Measurements from ENCODE around the gene PLCB2. TPM values are rescaled to one million over a fixed set of nuclear protein-coding genes. Genes with fewer than 3 reads are reported as not detected.

Gene PLCB2
- total RNA-seq, 1 donor from 2014 or later = 3.7 TPM

- Histone ChIP-seq H3K79me2 (ENCODE audit: insufficient read depth, low read length) (no peaks in the 10 kb centered on the region), H3K27ac (ENCODE audit: low read depth, low read length) (no peak overlapping the region), H3K4me2 (ENCODE audit: low read length) (no peak overlapping the region), H3K9ac (ENCODE audit: low read length) (no peak overlapping the region), H3K9me3 (ENCODE audit: insufficient read depth, low read depth, low read length) (peaks cover 4% of the 10 kb centered on the region), H4K20me1 (ENCODE audit: insufficient read depth, low read length) (no peaks in the 10 kb centered on the region), H3K4me3 (ENCODE audit: insufficient read depth, low read depth, low read length) (no peak overlapping the region), H3K27me3 (ENCODE audit: insufficient read depth, low read length) (peaks cover 10% of the 10 kb centered on the region), H2AFZ (ENCODE audit: low read depth, low read length) (no peak overlapping the region), H3K4me1 (ENCODE audit: insufficient read depth, low read length) (no peaks in the 10 kb centered on the region), H3K36me3 (ENCODE audit: insufficient read depth, low read length) (no peaks in the 10 kb centered on the region)
- FAIRE-seq (no peak), DNase-seq (ENCODE audit: low read depth) (no peak)
- Mint-ChIP-seq H3K9me3 (ENCODE audit: unreplicated experiment) (peaks cover 2% of the 10 kb centered on the region), H3K36me3 (ENCODE audit: low read depth, unreplicated experiment) (peaks cover 2% of the 10 kb centered on the region), H3K4me1 (ENCODE audit: low read depth, unreplicated experiment) (peaks cover 4% of the 10 kb centered on the region), H3K27me3 (ENCODE audit: low read depth, unreplicated experiment) (peaks cover 43% of the 10 kb centered on the region), H3K4me3 (ENCODE audit: unreplicated experiment) (no peak overlapping the region), H3K27ac (ENCODE audit: unreplicated experiment) (no peak overlapping the region)
- TF ChIP-seq CTCF (IDR thresholded peaks at IDR 0.05; ENCODE audit: insufficient read depth, low read depth, low read length) (no peak), EZH2 (IDR thresholded peaks at IDR 0.05; ENCODE audit: insufficient read depth, low read length) (no peak)
Observed at GRCh38 chr15:40305281-40305680, 2.5 kb downstream of the PLCB2 start.

DNA sequence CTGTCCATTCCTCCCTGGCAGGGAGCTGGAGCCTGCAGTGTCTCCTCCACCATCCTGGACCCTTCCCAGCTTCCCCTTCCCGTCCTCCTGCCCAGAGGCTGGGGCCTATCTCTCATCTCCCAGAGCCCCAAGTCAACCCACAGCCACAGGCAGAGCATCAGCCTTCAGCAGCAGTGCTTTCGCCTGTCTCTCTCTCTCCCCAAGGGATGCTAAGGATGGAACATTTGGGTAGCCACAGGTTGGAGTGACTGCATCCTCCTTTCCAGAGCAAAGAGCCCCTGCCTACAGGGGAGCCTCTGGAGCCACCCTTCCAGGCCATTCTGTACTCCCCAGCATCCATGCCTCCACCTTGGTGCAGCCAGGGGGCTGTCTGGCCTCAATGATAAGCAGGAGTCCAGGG is 4.2 kb downstream of the PLCB2 start:
- TF ChIP-seq CTCF (IDR thresholded peaks at IDR 0.05; ENCODE audit: insufficient read depth, low read depth, low read length) = no peak
- TF ChIP-seq EZH2 (IDR thresholded peaks at IDR 0.05; ENCODE audit: insufficient read depth, low read length) = no peak
- Histone ChIP-seq H3K4me1 (ENCODE audit: insufficient read depth, low read length) (no peaks in the 10 kb centered on the region), H3K79me2 (ENCODE audit: insufficient read depth, low read length) (no peaks in the 10 kb centered on the region), H3K4me3 (ENCODE audit: insufficient read depth, low read depth, low read length) (no peak overlapping the region), H3K27ac (ENCODE audit: low read depth, low read length) (no peak overlapping the region), H3K9ac (ENCODE audit: low read length) (no peak overlapping the region), H3K9me3 (ENCODE audit: insufficient read depth, low read depth, low read length) (peaks cover 4% of the 10 kb centered on the region), H2AFZ (ENCODE audit: low read depth, low read length) (no peak overlapping the region), H3K4me2 (ENCODE audit: low read length) (no peak overlapping the region), H3K27me3 (ENCODE audit: insufficient read depth, low read length) (peaks cover 10% of the 10 kb centered on the region), H4K20me1 (ENCODE audit: insufficient read depth, low read length) (no peaks in the 10 kb centered on the region), H3K36me3 (ENCODE audit: insufficient read depth, low read length) (no peaks in the 10 kb centered on the region)
- Mint-ChIP-seq H3K27me3 (ENCODE audit: low read depth, unreplicated experiment) (peaks cover 40% of the 10 kb centered on the region), H3K4me3 (ENCODE audit: unreplicated experiment) (no peak overlapping the region), H3K27ac (ENCODE audit: unreplicated experiment) (no peak overlapping the region), H3K9me3 (ENCODE audit: unreplicated experiment) (peaks cover 9% of the 10 kb centered on the region), H3K36me3 (ENCODE audit: low read depth, unreplicated experiment) (peaks cover 4% of the 10 kb centered on the region), H3K4me1 (ENCODE audit: low read depth, unreplicated experiment) (no peaks in the 10 kb centered on the region)
- FAIRE-seq (no peak), DNase-seq (ENCODE audit: low read depth) (no peak)

DNA sequence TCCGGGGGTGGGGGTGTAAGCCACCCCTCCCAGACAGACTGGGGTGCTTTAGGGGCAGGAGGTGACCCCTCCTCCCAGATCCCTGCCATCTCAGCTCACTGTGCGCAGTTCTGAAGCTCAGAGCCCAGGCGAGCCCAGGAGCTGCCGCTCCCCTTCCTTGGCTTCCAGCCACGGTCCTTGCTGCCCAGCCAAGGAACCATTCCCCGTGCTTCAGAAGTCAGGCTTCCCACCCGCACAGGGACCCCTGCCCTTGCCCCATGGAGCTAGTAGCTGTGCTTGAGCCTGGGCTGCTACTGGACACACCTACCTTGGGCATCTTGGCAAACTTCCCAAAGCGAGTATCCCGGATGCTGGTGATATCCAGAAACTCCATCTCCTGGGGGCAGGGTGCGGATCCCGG is 4.8 kb downstream of the PLCB2 start:
- Histone ChIP-seq H3K79me2 (ENCODE audit: insufficient read depth, low read length) (no peaks in the 10 kb centered on the region), H2AFZ (ENCODE audit: low read depth, low read length) (no peak overlapping the region), H3K9me3 (ENCODE audit: insufficient read depth, low read depth, low read length) (peaks cover 4% of the 10 kb centered on the region), H3K4me1 (ENCODE audit: insufficient read depth, low read length) (no peaks in the 10 kb centered on the region), H3K36me3 (ENCODE audit: insufficient read depth, low read length) (no peaks in the 10 kb centered on the region), H3K4me3 (ENCODE audit: insufficient read depth, low read depth, low read length) (no peak overlapping the region), H3K27me3 (ENCODE audit: insufficient read depth, low read length) (peaks cover 10% of the 10 kb centered on the region), H3K27ac (ENCODE audit: low read depth, low read length) (no peak overlapping the region), H3K4me2 (ENCODE audit: low read length) (no peak overlapping the region), H4K20me1 (ENCODE audit: insufficient read depth, low read length) (no peaks in the 10 kb centered on the region), H3K9ac (ENCODE audit: low read length) (no peak overlapping the region)
- TF ChIP-seq EZH2 (IDR thresholded peaks at IDR 0.05; ENCODE audit: insufficient read depth, low read length) (no peak), CTCF (IDR thresholded peaks at IDR 0.05; ENCODE audit: insufficient read depth, low read depth, low read length) (no peak)
- DNase-seq (ENCODE audit: low read depth) = no peak
- peaks cover 4% of the 10 kb centered on the region for H3K36me3 Mint-ChIP-seq (ENCODE audit: low read depth, unreplicated experiment)
- no peaks in the 10 kb centered on the region for H3K4me1 Mint-ChIP-seq (ENCODE audit: low read depth, unreplicated experiment)
- H3K9me3 Mint-ChIP-seq (ENCODE audit: unreplicated experiment) = peaks cover 9% of the 10 kb centered on the region
- H3K27ac Mint-ChIP-seq (ENCODE audit: unreplicated experiment) = no peak overlapping the region
- no peak overlapping the region for H3K4me3 Mint-ChIP-seq (ENCODE audit: unreplicated experiment)
- FAIRE-seq = no peak
- peaks cover 41% of the 10 kb centered on the region for H3K27me3 Mint-ChIP-seq (ENCODE audit: low read depth, unreplicated experiment)

All from astrocyte (in vitro differentiated cells and primary cell).